NT2/D1 (cell line): ENCODE data around the gene GPR78.

Experiments used
- SUZ12 ChIP-seq: IDR thresholded peaks from 2 replicates; pipeline ENCODE4 v1.6.1; 2011; ENCODE audit not compliant: insufficient read length, insufficient read depth; ENCODE audit errors: extremely low read depth
- YY1 ChIP-seq: IDR thresholded peaks from 2 replicates; pipeline ENCODE4 v1.6.1; 2011; ENCODE audit not compliant: insufficient read length, insufficient read depth
- ZNF274 ChIP-seq: IDR thresholded peaks from 2 replicates; pipeline ENCODE4 v1.6.1; 2011; ENCODE audit warnings: mild to moderate bottlenecking, low read depth, low read length

DNA sequence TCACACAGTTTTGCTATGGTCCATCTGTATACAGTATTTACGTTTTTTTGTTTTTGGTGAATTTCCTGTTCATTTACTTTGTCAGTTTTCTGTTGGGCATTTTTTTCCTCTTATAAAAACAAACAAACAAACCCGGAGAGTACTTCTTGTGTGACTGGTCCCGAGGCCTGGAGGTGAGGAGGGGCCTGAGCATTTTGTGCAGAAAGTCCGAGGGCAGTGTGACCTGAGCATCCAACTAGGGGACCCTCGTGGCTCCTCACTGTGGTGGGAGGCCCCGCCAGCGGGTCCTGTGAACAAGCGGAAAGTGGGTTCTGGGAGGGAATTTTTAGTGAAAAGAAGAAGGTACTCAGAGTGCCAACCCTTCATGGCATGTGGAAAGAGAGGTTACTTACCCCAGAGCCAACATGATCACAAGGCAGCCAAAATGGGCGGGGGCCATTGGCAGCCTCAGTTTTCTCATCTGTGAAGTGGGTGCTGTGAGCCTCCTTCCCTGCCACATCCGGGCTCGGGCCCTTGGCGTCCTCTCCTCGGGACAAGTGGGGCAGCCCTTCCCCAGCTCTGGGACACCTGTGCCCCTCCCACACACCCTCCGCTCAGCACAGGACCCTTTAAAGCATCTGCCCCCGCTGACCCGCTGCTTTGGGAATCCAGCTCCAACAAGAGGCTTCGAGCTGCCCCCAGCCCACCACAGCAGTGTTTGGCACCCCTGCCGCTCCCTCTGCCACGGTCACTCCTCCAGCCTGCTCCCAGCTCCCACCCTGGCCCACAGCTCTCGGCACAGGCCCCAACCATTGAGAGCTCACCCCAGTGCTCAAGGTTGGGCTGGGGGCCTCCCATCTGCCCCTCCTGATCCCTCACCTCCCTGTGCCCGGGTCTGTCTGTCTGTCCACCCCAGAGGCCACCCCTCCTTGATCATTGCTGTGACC, 22.8 kb upstream of the GPR78 start:
- TF ChIP-seq YY1: no peak
- no peak for TF ChIP-seq ZNF274
- TF ChIP-seq SUZ12: no peak
